ENCODE measurements around the gene ELOVL2. TPM values are rescaled to one million over a fixed set of nuclear protein-coding genes. Genes with fewer than 3 reads are reported as not detected.

ELOVL2 gene
- polyA plus RNA-seq, 3 donors: 8.2 to 9.0 (median 8.5) TPM

- DNase-seq (ENCODE audit: low read depth in 3 of 3, low spot score in 2 of 3): no peak
Measured at GRCh38 chr6:11058406-11058805, 14.3 kb upstream of the ELOVL2 start.

- DNase-seq (ENCODE audit: low read depth in 3 of 3, low spot score in 2 of 3): no peak
Measured at GRCh38 chr6:11056871-11057270, 12.8 kb upstream of the ELOVL2 start.

- DNase-seq (ENCODE audit: low read depth in 3 of 3, low spot score in 2 of 3): no peak
Measured at GRCh38 chr6:11055127-11055627, 11.1 kb upstream of the ELOVL2 start.

GRCh38 chr6:11054722-11055121 lies 10.6 kb upstream of the ELOVL2 start:
- DNase-seq (ENCODE audit: low read depth in 3 of 3, low spot score in 2 of 3): no peak

- no peak for DNase-seq (ENCODE audit: low read depth in 3 of 3, low spot score in 2 of 3)
Measured at GRCh38 chr6:11053307-11053706, 9.2 kb upstream of the ELOVL2 start.

GRCh38 chr6:11050731-11051130 lies 6.6 kb upstream of the ELOVL2 start:
- no peak for DNase-seq (ENCODE audit: low read depth in 3 of 3, low spot score in 2 of 3)

GRCh38 chr6:11044712-11045167 lies 635 bp upstream of the ELOVL2 start:
- no peak for DNase-seq (ENCODE audit: low read depth in 3 of 3, low spot score in 2 of 3)

- DNase-seq (ENCODE audit: low read depth in 3 of 3, low spot score in 2 of 3): peak; percentile 38 to 67 (median 52)
Measured at GRCh38 chr6:11043378-11043960, 636 bp downstream of the ELOVL2 start.

GRCh38 chr6:11042750-11043377 lies 1.2 kb downstream of the ELOVL2 start:
- DNase-seq (ENCODE audit: low read depth in 3 of 3, low spot score in 2 of 3): peak in 1 of 3 donors; percentile 47

GRCh38 chr6:11042025-11042749 lies 1.9 kb downstream of the ELOVL2 start:
- DNase-seq (ENCODE audit: low read depth in 3 of 3, low spot score in 2 of 3): no peak

GRCh38 chr6:11040134-11040533 lies 4.0 kb downstream of the ELOVL2 start:
- DNase-seq (ENCODE audit: low read depth in 3 of 3, low spot score in 2 of 3): no peak

GRCh38 chr6:11039040-11039439 lies 5.1 kb downstream of the ELOVL2 start:
- no peak for DNase-seq (ENCODE audit: low read depth in 3 of 3, low spot score in 2 of 3)

- DNase-seq (ENCODE audit: low read depth in 3 of 3, low spot score in 2 of 3): no peak
Measured at GRCh38 chr6:11036977-11037430, 7.1 kb downstream of the ELOVL2 start.

- no peak for DNase-seq (ENCODE audit: low read depth in 3 of 3, low spot score in 2 of 3)
Measured at GRCh38 chr6:11036351-11036740, 7.8 kb downstream of the ELOVL2 start.

GRCh38 chr6:11035616-11036350 lies 8.3 kb downstream of the ELOVL2 start:
- no peak for DNase-seq (ENCODE audit: low read depth in 3 of 3, low spot score in 2 of 3)

- no peak for DNase-seq (ENCODE audit: low read depth in 3 of 3, low spot score in 2 of 3)
Measured at GRCh38 chr6:11033825-11034224, 10.3 kb downstream of the ELOVL2 start.

GRCh38 chr6:11030904-11031303 lies 13.2 kb downstream of the ELOVL2 start:
- DNase-seq (ENCODE audit: low read depth in 3 of 3, low spot score in 2 of 3): no peak

- DNase-seq (ENCODE audit: low read depth in 3 of 3, low spot score in 2 of 3): no peak
Measured at GRCh38 chr6:11028959-11029358, 15.1 kb downstream of the ELOVL2 start.

- DNase-seq (ENCODE audit: low read depth in 3 of 3, low spot score in 2 of 3): no peak
Measured at GRCh38 chr6:11027565-11028110, 16.5 kb downstream of the ELOVL2 start.

GRCh38 chr6:11025921-11026635 lies 18.0 kb downstream of the ELOVL2 start:
- no peak for DNase-seq (ENCODE audit: low read depth in 3 of 3, low spot score in 2 of 3)
